KOPT-K1 (cell line): ENCODE results near the gene PHF14.
A peak's percentile ranks its signal among the peaks of the same experiment; 100 is the strongest.
"Not testable (repeated sequence)": the region's sequence is repeated elsewhere in the genome, so short reads cannot be mapped to it uniquely, and the experiment has no call there.

Source experiments
- H3K27ac ChIP-seq: fragments of 200-600 bp; sonication (generic); 2 replicates; pipeline ENCODE4 v1.5.1; 2016; ENCODE audit warnings: antibody characterized with exemption, mild to moderate bottlenecking, low read depth, low read length; ENCODE audit not compliant: poor library complexity, severe bottlenecking
- H3K36me3 ChIP-seq: fragments of 200-600 bp; sonication (generic); 2 replicates; pipeline ENCODE4 v1.5.1; 2017; ENCODE audit warnings: antibody characterized with exemption, mild to moderate bottlenecking, low read length, moderate library complexity; ENCODE audit not compliant: insufficient read depth
- H3K9me3 ChIP-seq: fragments of 200-600 bp; sonication (generic); 2 replicates; pipeline ENCODE4 v1.5.1; 2017; ENCODE audit warnings: antibody characterized with exemption, low read length, mild to moderate bottlenecking; ENCODE audit not compliant: insufficient read depth, poor library complexity, severe bottlenecking

The PHF14 gene

GRCh38 chr7:10973061-10973941 lies at the start of gene PHF14:
TSS of gene PHF14 (plus strand) at chr7:10973872. CDS start at chr7:10974324, 452 bp downstream.
- Histone ChIP-seq H3K27ac (peak within 1 kb of the TSS; percentile 84), H3K36me3 (peaks cover 29% of the 10 kb centered on the region), H3K9me3 (no peaks in the 10 kb centered on the region)

- Histone ChIP-seq H3K9me3 (no peaks in the 10 kb centered on the region), H3K27ac (no peak overlapping the region)
Observed at GRCh38 chr7:10924370-10924769, 49.3 kb upstream of the PHF14 start.

GRCh38 chr7:10928203-10928602 lies 45.5 kb upstream of the PHF14 start:
- not testable (repeated sequence) for H3K27ac ChIP-seq, H3K9me3 ChIP-seq
- H3K36me3 ChIP-seq = peaks cover 26% of the 10 kb centered on the region

More at GRCh38 chr7:10924370-10924769, 49.3 kb upstream of the PHF14 start:
- no peaks in the 10 kb centered on the region for H3K36me3 ChIP-seq

GRCh38 chr7:10930551-10930950 lies 43.1 kb upstream of the PHF14 start:
- Histone ChIP-seq H3K9me3 (no peaks in the 10 kb centered on the region), H3K36me3 (peaks cover 49% of the 10 kb centered on the region), H3K27ac (no peak overlapping the region)

- H3K36me3 ChIP-seq = peaks cover 55% of the 10 kb centered on the region
- H3K9me3 ChIP-seq = no peaks in the 10 kb centered on the region
- no peak overlapping the region for H3K27ac ChIP-seq
Observed at GRCh38 chr7:10931161-10931560, 42.5 kb upstream of the PHF14 start.

GRCh38 chr7:10934292-10934691 lies 39.4 kb upstream of the PHF14 start:
- no peak overlapping the region for H3K27ac ChIP-seq
- peaks cover 76% of the 10 kb centered on the region for H3K36me3 ChIP-seq
- H3K9me3 ChIP-seq = no peaks in the 10 kb centered on the region

- H3K27ac ChIP-seq = peak overlapping the region; percentile 97
Observed at GRCh38 chr7:10939237-10939910, 34.3 kb upstream of the PHF14 start.

GRCh38 chr7:10939911-10940703 lies 33.6 kb upstream of the PHF14 start:
- Histone ChIP-seq H3K27ac (peak overlapping the region; percentile 97), H3K36me3 (peaks cover 31% of the 10 kb centered on the region), H3K9me3 (no peaks in the 10 kb centered on the region)

More at GRCh38 chr7:10939237-10939910, 34.3 kb upstream of the PHF14 start:
- Histone ChIP-seq H3K36me3 (peaks cover 38% of the 10 kb centered on the region), H3K9me3 (no peaks in the 10 kb centered on the region)

GRCh38 chr7:10940704-10941355 lies 32.8 kb upstream of the PHF14 start:
- H3K27ac ChIP-seq = peak overlapping the region; percentile 97
- no peaks in the 10 kb centered on the region for H3K9me3 ChIP-seq
- peaks cover 24% of the 10 kb centered on the region for H3K36me3 ChIP-seq

- H3K27ac ChIP-seq = no peak overlapping the region
Observed at GRCh38 chr7:10950494-10950893, 23.2 kb upstream of the PHF14 start.

GRCh38 chr7:10950974-10951578 lies 22.6 kb upstream of the PHF14 start:
- not testable (repeated sequence) for H3K36me3 ChIP-seq, H3K27ac ChIP-seq
- H3K9me3 ChIP-seq = peaks cover 13% of the 10 kb centered on the region

More at GRCh38 chr7:10950494-10950893, 23.2 kb upstream of the PHF14 start:
- peaks cover 13% of the 10 kb centered on the region for H3K9me3 ChIP-seq
- no peaks in the 10 kb centered on the region for H3K36me3 ChIP-seq

- no peak overlapping the region for H3K27ac ChIP-seq
- H3K36me3 ChIP-seq = no peaks in the 10 kb centered on the region
Observed at GRCh38 chr7:10952588-10952987, 21.1 kb upstream of the PHF14 start.

GRCh38 chr7:10953078-10953750 lies 20.5 kb upstream of the PHF14 start:
- H3K9me3 ChIP-seq = peaks cover 13% of the 10 kb centered on the region
- not testable (repeated sequence) for H3K27ac ChIP-seq, H3K36me3 ChIP-seq

More at GRCh38 chr7:10952588-10952987, 21.1 kb upstream of the PHF14 start:
- peaks cover 13% of the 10 kb centered on the region for H3K9me3 ChIP-seq

GRCh38 chr7:10956528-10956927 lies 17.1 kb upstream of the PHF14 start:
- Histone ChIP-seq H3K36me3 (no peaks in the 10 kb centered on the region), H3K27ac (no peak overlapping the region), H3K9me3 (peaks cover 7% of the 10 kb centered on the region)
